Panc1 (cell line): ENCODE measurements around the gene OR56A5. TPM values are rescaled to one million over a fixed set of nuclear protein-coding genes. Genes with fewer than 3 reads are reported as not detected.

ENCODE experiments used
- ATAC-seq: fragments of 200-7000 bp; cut with Tn5 transposase; 2 replicates; pipeline ENCODE4 v1.9.1; 2020; ENCODE audit warnings: mild to moderate bottlenecking, moderate library complexity
- BruUV-seq: library from RNA; stranded (reverse); fragments of 400-500 nt; replicated peaks from 2 replicates; lab custom pipeline; 2021; lab: Mats Ljungman, UMichigan
- CTCF ChIA-PET: fragments of 300-600 bp; sonication (Branson Sonifier 250); formaldehyde crosslinking; loops from one replicate; lab custom pipeline; 2022; ENCODE audit warnings: antibody characterized with exemption; lab: Charles Lee
- POLR2A ChIA-PET: fragments of 300-600 bp; sonication (Branson Sonifier 250); formaldehyde crosslinking; loops from one replicate; lab custom pipeline; 2022; ENCODE audit warnings: antibody characterized with exemption; lab: Charles Lee
- DNase-seq: peaks from one replicate; pipeline ENCODE4 v3.0.0-alpha.2; 2010; ENCODE audit warnings: low read depth, low spot score
- H3K27ac ChIP-seq: 2 replicates; pipeline ENCODE4 v1.5.1; 2011; ENCODE audit warnings: mild to moderate bottlenecking, low read length, inconsistent platforms
- H3K27me3 ChIP-seq: fragments of 200-500 bp; sonication (Bioruptor generic); 2 replicates; pipeline ENCODE4 v1.6.0; 2014; ENCODE audit warnings: low read length, inconsistent platforms; ENCODE audit not compliant: control insufficient read depth, insufficient read depth
- H3K36me3 ChIP-seq: fragments of 200-500 bp; sonication (Bioruptor generic); 2 replicates; pipeline ENCODE4 v1.5.1; 2014; ENCODE audit warnings: inconsistent platforms, mild to moderate bottlenecking, low read length, moderate library complexity; ENCODE audit not compliant: control insufficient read depth, insufficient read depth
- H3K4me1 ChIP-seq: 2 replicates; pipeline ENCODE4 v1.5.1; 2011; ENCODE audit warnings: inconsistent platforms, mild to moderate bottlenecking, low read length, moderate library complexity; ENCODE audit not compliant: control insufficient read depth, insufficient read depth
- H3K4me3 ChIP-seq, 2 experiments: 2 replicates each; pipeline ENCODE4 v1.5.1; 2011 to 2012; ENCODE audit warnings: low read depth in 2 of 2, low read length in 2 of 2, mild to moderate bottlenecking in 2 of 2, inconsistent platforms in 1 of 2, moderate library complexity in 1 of 2
- H3K9me3 ChIP-seq: fragments of 200-500 bp; sonication (Bioruptor generic); 2 replicates; pipeline ENCODE4 v1.5.1; 2014; ENCODE audit warnings: low read depth, mild to moderate bottlenecking, inconsistent platforms, low read length, moderate library complexity; ENCODE audit not compliant: control insufficient read depth, insufficient read depth
- POLR2AphosphoS5 ChIP-seq: IDR thresholded peaks from 2 replicates; pipeline ENCODE4 v1.6.1; 2012; ENCODE audit warnings: mild to moderate bottlenecking, low read depth, low read length, moderate library complexity
- SIN3A ChIP-seq: IDR thresholded peaks from 2 replicates; pipeline ENCODE4 v1.6.1; 2012; ENCODE audit warnings: low read depth, mild to moderate bottlenecking, low read length, moderate library complexity, borderline replicate concordance; ENCODE audit not compliant: insufficient read depth
- TCF7L2 ChIP-seq: IDR thresholded peaks from 2 replicates; pipeline ENCODE4 v1.6.1; 2011; ENCODE audit warnings: mild to moderate bottlenecking, low read depth, low read length, inconsistent platforms
- in situ Hi-C: cut with HindIII; loops from 2 replicates; pipeline ENCODE4 v1.10.0; 2016; ENCODE audit warnings: low sequenced_read_pairs, low pct_unique_long_range_greater_than_20kb
- intact Hi-C: fragments of 100-400 bp; cut with micrococcal nuclease; formaldehyde crosslinking; loops from one replicate; pipeline ENCODE4 v1.10.0; 2022; ENCODE audit not compliant: unreplicated experiment
- total RNA-seq: library from RNA; stranded (reverse); gene quantifications from one replicate; pipeline ENCODE4 v1.2.1, GENCODE V29; 2021; ENCODE audit not compliant: unreplicated experiment
- TF ChIP-seq, protein P1 (sequence below), 2 experiments: IDR thresholded peaks; 2 replicates each; pipeline ENCODE4 v1.6.1; 2011 to 2012; ENCODE audit warnings: low read depth in 2 of 2, control low read depth in 1 of 2, low read length in 1 of 2, mild to moderate bottlenecking in 1 of 2, moderate library complexity in 1 of 2; ENCODE audit not compliant: insufficient read depth in 1 of 2
- TF ChIP-seq, protein P2 (sequence below): fragments of 450-650 bp; IDR thresholded peaks from 2 replicates; pipeline ENCODE4 v1.5.1; 2017; ENCODE audit warnings: mild to moderate bottlenecking

Gene OR56A5
- total RNA-seq, 1 experiment from 2014 or later, result not detected

DNA sequence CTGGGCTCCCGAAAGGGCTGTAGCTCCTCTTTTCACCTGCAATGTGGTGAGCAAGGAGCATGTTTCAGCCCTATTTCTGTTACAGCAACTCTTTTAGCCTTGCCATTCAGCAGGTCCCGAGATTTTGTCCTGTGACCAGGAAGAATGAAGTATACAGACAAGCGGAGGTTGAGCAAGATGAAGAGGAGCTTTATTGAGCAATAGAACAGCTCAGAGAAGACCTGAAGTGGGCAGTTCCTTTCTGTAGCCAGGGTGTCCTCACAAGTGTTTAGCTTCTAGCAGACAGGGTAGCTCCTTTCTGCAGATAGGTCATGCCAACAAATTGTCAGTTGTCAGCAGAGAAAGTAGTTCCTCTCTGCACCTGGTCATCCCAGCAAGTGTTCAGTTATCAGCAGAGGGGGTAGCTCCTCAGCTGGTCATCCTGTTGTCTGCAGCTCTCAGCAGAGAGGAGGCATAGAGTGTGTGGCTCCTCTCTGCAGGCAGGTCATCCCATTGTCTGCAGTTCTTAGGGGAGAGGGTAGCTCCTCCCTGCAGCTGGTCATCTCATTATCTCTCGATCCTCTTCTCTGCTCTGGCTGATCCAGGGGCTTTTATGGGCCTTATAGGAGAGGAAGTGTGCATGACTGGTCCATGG is 43.9 kb upstream of the OR56A5 start:
- peaks cover 5% of the 10 kb centered on the region for H3K27me3 ChIP-seq
- no TSS peak for BruUV-seq
- intact Hi-C loops, result no loop called here
- TF ChIP-seq, protein P1, sequence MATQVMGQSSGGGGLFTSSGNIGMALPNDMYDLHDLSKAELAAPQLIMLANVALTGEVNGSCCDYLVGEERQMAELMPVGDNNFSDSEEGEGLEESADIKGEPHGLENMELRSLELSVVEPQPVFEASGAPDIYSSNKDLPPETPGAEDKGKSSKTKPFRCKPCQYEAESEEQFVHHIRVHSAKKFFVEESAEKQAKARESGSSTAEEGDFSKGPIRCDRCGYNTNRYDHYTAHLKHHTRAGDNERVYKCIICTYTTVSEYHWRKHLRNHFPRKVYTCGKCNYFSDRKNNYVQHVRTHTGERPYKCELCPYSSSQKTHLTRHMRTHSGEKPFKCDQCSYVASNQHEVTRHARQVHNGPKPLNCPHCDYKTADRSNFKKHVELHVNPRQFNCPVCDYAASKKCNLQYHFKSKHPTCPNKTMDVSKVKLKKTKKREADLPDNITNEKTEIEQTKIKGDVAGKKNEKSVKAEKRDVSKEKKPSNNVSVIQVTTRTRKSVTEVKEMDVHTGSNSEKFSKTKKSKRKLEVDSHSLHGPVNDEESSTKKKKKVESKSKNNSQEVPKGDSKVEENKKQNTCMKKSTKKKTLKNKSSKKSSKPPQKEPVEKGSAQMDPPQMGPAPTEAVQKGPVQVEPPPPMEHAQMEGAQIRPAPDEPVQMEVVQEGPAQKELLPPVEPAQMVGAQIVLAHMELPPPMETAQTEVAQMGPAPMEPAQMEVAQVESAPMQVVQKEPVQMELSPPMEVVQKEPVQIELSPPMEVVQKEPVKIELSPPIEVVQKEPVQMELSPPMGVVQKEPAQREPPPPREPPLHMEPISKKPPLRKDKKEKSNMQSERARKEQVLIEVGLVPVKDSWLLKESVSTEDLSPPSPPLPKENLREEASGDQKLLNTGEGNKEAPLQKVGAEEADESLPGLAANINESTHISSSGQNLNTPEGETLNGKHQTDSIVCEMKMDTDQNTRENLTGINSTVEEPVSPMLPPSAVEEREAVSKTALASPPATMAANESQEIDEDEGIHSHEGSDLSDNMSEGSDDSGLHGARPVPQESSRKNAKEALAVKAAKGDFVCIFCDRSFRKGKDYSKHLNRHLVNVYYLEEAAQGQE (IDR thresholded peaks at IDR 0.05; ENCODE audit: insufficient read depth in 1 of 2, low read depth in 2 of 2, low read length in 1 of 2), result no peak
- TF ChIP-seq POLR2AphosphoS5, result no peak
- TF ChIP-seq TCF7L2, result no peak
- TF ChIP-seq SIN3A, result no peak
- TF ChIP-seq, protein P2, sequence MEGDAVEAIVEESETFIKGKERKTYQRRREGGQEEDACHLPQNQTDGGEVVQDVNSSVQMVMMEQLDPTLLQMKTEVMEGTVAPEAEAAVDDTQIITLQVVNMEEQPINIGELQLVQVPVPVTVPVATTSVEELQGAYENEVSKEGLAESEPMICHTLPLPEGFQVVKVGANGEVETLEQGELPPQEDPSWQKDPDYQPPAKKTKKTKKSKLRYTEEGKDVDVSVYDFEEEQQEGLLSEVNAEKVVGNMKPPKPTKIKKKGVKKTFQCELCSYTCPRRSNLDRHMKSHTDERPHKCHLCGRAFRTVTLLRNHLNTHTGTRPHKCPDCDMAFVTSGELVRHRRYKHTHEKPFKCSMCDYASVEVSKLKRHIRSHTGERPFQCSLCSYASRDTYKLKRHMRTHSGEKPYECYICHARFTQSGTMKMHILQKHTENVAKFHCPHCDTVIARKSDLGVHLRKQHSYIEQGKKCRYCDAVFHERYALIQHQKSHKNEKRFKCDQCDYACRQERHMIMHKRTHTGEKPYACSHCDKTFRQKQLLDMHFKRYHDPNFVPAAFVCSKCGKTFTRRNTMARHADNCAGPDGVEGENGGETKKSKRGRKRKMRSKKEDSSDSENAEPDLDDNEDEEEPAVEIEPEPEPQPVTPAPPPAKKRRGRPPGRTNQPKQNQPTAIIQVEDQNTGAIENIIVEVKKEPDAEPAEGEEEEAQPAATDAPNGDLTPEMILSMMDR, result no peak
- POLR2A ChIA-PET, result no interaction called here
- ATAC-seq, result peak; percentile 56; the same call in 1 of the 2 replicates
- H3K27ac ChIP-seq, result no peak overlapping the region
- no peak overlapping the region for H3K4me3 ChIP-seq
- H3K9me3 ChIP-seq, result no peaks in the 10 kb centered on the region; the same call in 1 of the 2 replicates
- in situ Hi-C loops, result no loop called here
- CTCF ChIA-PET, result no interaction called here
- H3K4me1 ChIP-seq, result no peaks in the 10 kb centered on the region
- no peaks in the 10 kb centered on the region for H3K36me3 ChIP-seq
- DNase-seq, result no peak

DNA sequence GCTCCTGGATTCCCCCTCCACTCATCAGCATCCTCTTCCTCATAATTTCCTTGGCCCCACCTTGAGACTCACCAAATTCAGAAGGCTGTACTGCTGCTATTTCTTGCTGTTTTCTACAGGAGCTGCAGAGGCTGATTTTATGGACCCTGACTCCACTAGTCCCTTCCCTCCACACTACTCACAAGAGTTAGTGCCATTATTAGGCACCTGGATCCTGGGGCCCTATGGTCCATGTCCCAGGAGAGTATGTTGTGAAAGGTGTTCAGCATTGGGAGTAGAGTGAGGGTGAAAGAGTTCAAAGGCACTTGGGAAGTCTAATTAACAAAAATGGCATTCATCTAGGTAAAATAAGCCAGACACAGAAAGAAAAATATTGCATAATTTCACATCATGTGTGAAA is 38.6 kb upstream of the OR56A5 start, which contains the start of gene OR56A4:
TSS of gene OR56A4 (minus strand) at position 101 of the 400 bp plus-strand sequence. CDS start 3,954 bp downstream, outside the sequence.
- no peak for DNase-seq
- no peak within 1 kb of the TSS for H3K27ac ChIP-seq
- peaks cover 14% of the 10 kb centered on the region for H3K27me3 ChIP-seq
- no peaks in the 10 kb centered on the region for H3K4me1 ChIP-seq
- POLR2A ChIA-PET, result no interaction called here
- no peaks in the 10 kb centered on the region for H3K9me3 ChIP-seq
- in situ Hi-C loops (no loop called here), intact Hi-C loops (no loop called here)
- BruUV-seq, result no TSS peak
- H3K36me3 ChIP-seq, result no peaks in the 10 kb centered on the region
- H3K4me3 ChIP-seq, result no peak within 1 kb of the TSS
- TF ChIP-seq, protein P1 (IDR thresholded peaks at IDR 0.05; ENCODE audit: insufficient read depth in 1 of 2, low read depth in 2 of 2, low read length in 1 of 2), result no peak
- TF ChIP-seq, protein P2, result no peak
- TF ChIP-seq POLR2AphosphoS5 (no peak), TCF7L2 (no peak), SIN3A (no peak)
- CTCF ChIA-PET, result no interaction called here
- ATAC-seq, result no peak
